Memory B cell (primary cell): Measurements from ENCODE around the gene TALDO1.
A peak's percentile ranks its signal among the peaks of the same experiment; 100 is the strongest.

ENCODE experiments used
- ATAC-seq: fragments of 150-1000 bp; cut with Tn5 transposase; 2 replicates; pipeline ENCODE4 v1.10.0; 2021; ENCODE audit warnings: low read depth, mild to moderate bottlenecking, moderate library complexity
- DNase-seq, 2 donors: peaks; one replicate each; pipeline ENCODE4 v3.0.0; 2022; ENCODE audit warnings: low spot score in 2 of 2
- H3K27ac Mint-ChIP-seq: one replicate; pipeline ENCODE4 v1.8.0; 2022; ENCODE audit warnings: mild to moderate bottlenecking, moderate library complexity, mixed read lengths
- H3K27me3 Mint-ChIP-seq: one replicate; pipeline ENCODE4 v1.8.0; 2022; ENCODE audit warnings: mixed read lengths
- H3K36me3 Mint-ChIP-seq: one replicate; pipeline ENCODE4 v1.8.0; 2022; ENCODE audit warnings: mild to moderate bottlenecking, mixed read lengths
- H3K4me1 Mint-ChIP-seq: one replicate; pipeline ENCODE4 v1.8.0; 2022; ENCODE audit warnings: mixed read lengths
- H3K4me3 Mint-ChIP-seq: one replicate; pipeline ENCODE4 v1.8.0; 2022; ENCODE audit warnings: mild to moderate bottlenecking, moderate library complexity, mixed read lengths
- H3K9me3 Mint-ChIP-seq: one replicate; pipeline ENCODE4 v1.8.0; 2022; ENCODE audit warnings: mixed read lengths

The TALDO1 gene

DNA sequence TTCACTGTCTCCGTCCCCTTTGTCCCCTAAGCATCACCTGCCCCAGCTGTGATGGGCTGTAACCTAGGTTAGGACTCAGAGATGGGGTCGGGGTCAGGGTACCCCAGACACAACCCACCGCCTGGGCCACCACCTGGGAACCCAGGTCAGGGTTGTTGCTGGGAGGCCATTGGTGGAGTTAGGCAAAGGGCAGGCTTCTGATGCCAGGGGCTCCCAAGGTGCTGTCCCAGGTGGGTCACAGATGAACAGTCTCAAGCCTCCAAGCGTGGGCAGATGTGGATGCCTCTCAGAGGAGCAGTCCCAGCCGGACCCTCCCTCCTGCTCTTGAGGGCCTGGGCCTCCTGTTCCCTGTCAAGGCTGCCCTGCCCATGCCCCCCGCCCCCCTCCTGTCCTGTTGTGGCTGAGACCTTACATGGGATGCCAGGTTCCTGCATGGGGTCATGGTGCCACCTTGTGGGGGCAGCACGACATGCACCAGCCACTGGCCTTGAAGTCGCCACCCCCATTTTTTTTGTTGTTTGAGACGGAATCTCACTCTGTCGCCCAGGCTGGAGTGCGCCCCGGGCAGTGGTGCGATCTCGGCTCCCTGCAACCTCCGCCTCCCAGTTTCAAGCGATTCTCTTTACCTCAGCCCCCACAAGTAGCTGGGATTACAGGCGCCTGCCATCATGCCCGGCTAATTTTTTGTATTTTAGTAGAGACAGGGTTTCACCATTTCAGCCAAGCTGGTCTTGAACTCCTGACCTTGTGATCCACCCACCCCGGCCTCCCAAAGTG, 17.9 kb downstream of the TALDO1 start:
- Mint-ChIP-seq H3K27ac (peak overlapping the region; percentile 20), H3K36me3 (peaks cover 5% of the 10 kb centered on the region), H3K4me1 (no peaks in the 10 kb centered on the region), H3K4me3 (no peak overlapping the region), H3K27me3 (no peaks in the 10 kb centered on the region), H3K9me3 (no peaks in the 10 kb centered on the region)
- DNase-seq (peak; percentile 65 to 72), ATAC-seq (peak; percentile 91)

DNA sequence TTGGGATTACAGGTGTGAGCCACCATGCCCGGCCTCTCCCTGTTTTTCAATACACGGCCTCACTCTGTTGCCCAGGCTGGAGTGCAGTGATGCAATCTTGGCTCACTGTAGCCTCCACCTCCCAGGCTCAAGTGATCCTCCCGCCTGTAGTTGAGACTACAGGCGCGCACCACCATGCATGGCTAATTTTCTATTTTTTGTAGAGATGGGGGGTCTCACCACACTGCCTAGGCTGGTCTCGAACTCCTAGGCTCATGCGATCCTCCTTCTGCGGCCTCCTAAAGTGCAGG, 18.5 kb downstream of the TALDO1 start:
- no peak overlapping the region for H3K4me3 Mint-ChIP-seq
- no peaks in the 10 kb centered on the region for H3K4me1 Mint-ChIP-seq
- H3K9me3 Mint-ChIP-seq, result no peaks in the 10 kb centered on the region
- no peak for DNase-seq
- no peak overlapping the region for H3K27ac Mint-ChIP-seq
- ATAC-seq, result no peak
- peaks cover 5% of the 10 kb centered on the region for H3K36me3 Mint-ChIP-seq
- H3K27me3 Mint-ChIP-seq, result no peaks in the 10 kb centered on the region

DNA sequence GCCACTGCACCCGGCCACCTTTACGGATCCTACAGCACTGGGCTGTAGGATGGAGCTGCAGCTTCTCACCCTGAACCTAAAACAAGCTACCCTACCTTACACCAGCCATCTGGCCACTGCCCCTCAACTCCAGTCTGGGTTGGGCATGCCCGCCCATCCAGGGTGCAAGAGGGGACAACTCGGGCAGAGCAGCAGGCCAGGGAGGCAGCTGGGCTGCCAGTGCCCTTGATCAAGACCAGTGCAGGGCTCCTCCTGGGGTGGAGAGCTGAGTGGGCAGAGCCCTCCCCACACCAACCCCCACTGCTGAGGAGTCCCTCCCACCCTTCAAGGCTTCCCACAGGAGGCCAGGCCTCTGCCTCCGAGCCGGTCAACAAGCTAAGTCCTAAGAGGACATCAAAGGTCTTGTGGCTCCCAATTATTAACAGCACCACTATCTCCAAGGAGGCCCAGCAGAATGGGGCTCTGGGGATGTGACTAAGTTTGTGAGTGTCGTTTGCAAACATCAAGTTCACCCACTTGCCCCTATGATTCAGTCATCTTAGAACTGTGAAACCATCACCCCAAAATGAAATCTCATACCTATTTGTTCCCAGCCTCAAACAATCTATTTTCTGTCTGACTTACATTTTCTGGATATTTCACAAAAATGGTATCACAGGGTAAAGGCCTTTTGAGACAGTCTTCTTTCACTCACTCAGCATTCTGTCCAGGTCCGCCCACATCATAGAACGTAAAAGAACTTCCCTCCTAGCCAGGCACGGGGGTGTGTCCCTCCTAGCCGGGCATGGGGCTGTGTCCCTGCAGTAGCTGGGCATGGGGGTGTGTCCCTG, 19.1 kb downstream of the TALDO1 start:
- Mint-ChIP-seq H3K4me3 (no peak overlapping the region), H3K36me3 (peaks cover 5% of the 10 kb centered on the region), H3K4me1 (no peaks in the 10 kb centered on the region), H3K27me3 (no peaks in the 10 kb centered on the region), H3K9me3 (no peaks in the 10 kb centered on the region), H3K27ac (no peak overlapping the region)
- ATAC-seq (no peak), DNase-seq (no peak)

- Mint-ChIP-seq H3K4me1 (no peaks in the 10 kb centered on the region), H3K27me3 (no peaks in the 10 kb centered on the region), H3K4me3 (no peak overlapping the region), H3K27ac (no peak overlapping the region), H3K36me3 (peaks cover 2% of the 10 kb centered on the region), H3K9me3 (no peaks in the 10 kb centered on the region)
- ATAC-seq (no peak), DNase-seq (no peak)
Observed at GRCh38 chr11:766936-767210, 19.6 kb downstream of the TALDO1 start.

GRCh38 chr11:767238-767637, 20.0 kb downstream of the TALDO1 start:
- ATAC-seq (no peak), DNase-seq (no peak)
- Mint-ChIP-seq H3K36me3 (peaks cover 2% of the 10 kb centered on the region), H3K4me3 (no peak overlapping the region), H3K9me3 (no peaks in the 10 kb centered on the region), H3K27me3 (no peaks in the 10 kb centered on the region), H3K27ac (no peak overlapping the region), H3K4me1 (no peaks in the 10 kb centered on the region)

DNA sequence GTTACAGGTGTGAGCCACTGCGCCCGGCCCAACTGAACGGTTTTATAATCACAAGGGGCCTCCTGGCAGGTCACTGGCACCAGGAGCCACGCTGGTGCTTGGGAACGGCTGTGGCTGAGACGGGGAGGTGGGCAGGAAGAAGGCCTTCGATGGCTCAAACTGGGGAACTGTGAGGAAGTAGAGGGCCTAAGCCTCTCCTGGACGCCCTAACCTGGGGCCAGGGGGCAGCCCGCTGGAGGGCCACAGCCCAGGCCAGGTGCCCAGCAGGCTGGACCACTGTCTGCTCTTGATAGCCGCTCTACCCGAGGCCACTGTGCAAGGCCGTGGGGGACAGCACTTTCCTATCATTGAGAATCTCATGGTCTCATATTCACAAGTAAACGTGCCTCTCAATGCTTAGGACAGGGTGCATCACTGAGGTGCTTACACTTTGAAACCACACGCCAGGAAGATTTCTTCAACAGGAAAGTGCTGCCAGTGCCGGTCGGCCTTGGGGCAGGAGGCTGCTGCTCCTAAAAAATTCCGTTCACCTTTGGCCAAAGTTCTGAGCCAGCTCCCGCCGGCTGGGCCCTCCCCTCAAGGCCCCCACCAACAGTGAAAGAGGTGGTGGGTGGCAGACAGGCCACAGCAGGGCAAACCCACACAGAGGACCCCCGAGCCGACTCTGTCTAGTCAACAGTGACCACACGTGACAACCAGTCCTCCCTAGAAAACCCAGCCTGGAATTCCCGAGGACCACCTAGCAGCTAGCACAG, 22.8 kb downstream of the TALDO1 start:
- H3K27ac Mint-ChIP-seq, result no peak overlapping the region
- DNase-seq (no peak), ATAC-seq (no peak)
- H3K36me3 Mint-ChIP-seq, result no peaks in the 10 kb centered on the region
- no peaks in the 10 kb centered on the region for H3K9me3 Mint-ChIP-seq
- no peak overlapping the region for H3K4me3 Mint-ChIP-seq
- H3K4me1 Mint-ChIP-seq, result no peaks in the 10 kb centered on the region
- no peaks in the 10 kb centered on the region for H3K27me3 Mint-ChIP-seq

DNA sequence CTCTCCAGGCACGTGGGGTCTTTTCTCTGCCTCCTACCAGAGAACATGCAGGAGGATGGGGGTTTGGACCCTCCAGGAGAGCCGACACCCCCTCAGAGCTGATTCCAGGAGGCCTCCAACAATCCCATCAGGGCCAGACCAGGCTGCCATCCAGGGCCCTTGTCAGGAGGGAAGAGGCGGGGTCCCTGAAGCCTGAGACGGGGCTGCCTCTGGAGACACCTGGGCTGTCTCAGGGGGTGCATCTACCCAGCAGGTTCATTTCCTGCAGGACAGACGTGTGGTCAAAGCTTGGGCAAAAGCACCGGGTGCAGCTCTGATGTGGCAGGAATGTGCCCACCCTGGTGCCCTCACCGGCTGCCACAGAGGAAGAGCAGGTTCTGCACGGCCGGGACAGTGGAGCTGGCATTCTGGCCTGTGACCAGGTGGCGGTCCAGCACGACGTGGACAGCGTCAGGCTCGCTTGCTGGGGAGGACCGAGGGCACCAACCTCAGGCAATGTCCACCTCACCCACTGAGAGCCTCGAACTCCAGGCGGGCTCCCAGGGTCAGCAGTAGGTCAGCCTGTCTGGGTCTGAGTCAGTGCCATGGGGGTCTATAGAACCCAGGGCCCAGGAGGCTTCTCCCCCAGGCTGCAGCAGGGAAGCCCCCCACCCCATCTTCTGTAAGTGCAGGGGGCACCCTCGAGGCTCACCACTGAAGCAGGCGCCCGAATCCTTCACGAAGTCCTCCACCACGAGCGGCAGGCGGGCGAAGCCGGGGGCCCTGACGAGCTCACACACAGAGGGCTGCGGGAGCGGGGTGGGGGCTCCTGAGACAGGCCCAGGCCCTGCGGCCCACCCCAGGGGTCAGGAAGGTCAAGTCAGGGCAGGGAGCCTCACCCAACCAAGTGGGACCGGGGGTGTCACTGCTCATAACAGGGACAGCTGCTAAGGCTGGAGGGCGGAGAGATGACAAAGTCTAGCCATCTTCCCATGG, 23.7 kb downstream of the TALDO1 start:
- H3K36me3 Mint-ChIP-seq, result no peaks in the 10 kb centered on the region
- no peak overlapping the region for H3K27ac Mint-ChIP-seq
- no peak overlapping the region for H3K4me3 Mint-ChIP-seq
- no peaks in the 10 kb centered on the region for H3K27me3 Mint-ChIP-seq
- no peaks in the 10 kb centered on the region for H3K9me3 Mint-ChIP-seq
- ATAC-seq (no peak), DNase-seq (no peak)
- H3K4me1 Mint-ChIP-seq, result peaks cover 2% of the 10 kb centered on the region

- ATAC-seq, result no peak
- Mint-ChIP-seq H3K9me3 (no peaks in the 10 kb centered on the region), H3K27me3 (no peaks in the 10 kb centered on the region), H3K4me3 (no peak overlapping the region), H3K27ac (no peak overlapping the region), H3K4me1 (peaks cover 6% of the 10 kb centered on the region), H3K36me3 (no peaks in the 10 kb centered on the region)
- no peak for DNase-seq
Observed at GRCh38 chr11:771617-772204, 24.4 kb downstream of the TALDO1 start.

GRCh38 chr11:772429-773390, 25.4 kb downstream of the TALDO1 start:
- DNase-seq, result no peak
- no peak overlapping the region for H3K27ac Mint-ChIP-seq
- H3K36me3 Mint-ChIP-seq, result no peaks in the 10 kb centered on the region

GRCh38 chr11:773425-773824, 26.2 kb downstream of the TALDO1 start:
- ATAC-seq (no peak), DNase-seq (no peak)
- Mint-ChIP-seq H3K27ac (no peak overlapping the region), H3K36me3 (no peaks in the 10 kb centered on the region), H3K4me3 (no peak overlapping the region), H3K27me3 (no peaks in the 10 kb centered on the region), H3K9me3 (no peaks in the 10 kb centered on the region), H3K4me1 (peaks cover 6% of the 10 kb centered on the region)

More at GRCh38 chr11:772429-773390, 25.4 kb downstream of the TALDO1 start:
- Mint-ChIP-seq H3K27me3 (no peaks in the 10 kb centered on the region), H3K4me1 (peaks cover 6% of the 10 kb centered on the region), H3K4me3 (no peak overlapping the region), H3K9me3 (no peaks in the 10 kb centered on the region)
- no peak for ATAC-seq

GRCh38 chr11:773830-774229, 26.6 kb downstream of the TALDO1 start:
- H3K4me1 Mint-ChIP-seq, result peaks cover 7% of the 10 kb centered on the region
- no peaks in the 10 kb centered on the region for H3K27me3 Mint-ChIP-seq
- ATAC-seq, result no peak
- no peak overlapping the region for H3K27ac Mint-ChIP-seq
- no peak for DNase-seq
- no peak overlapping the region for H3K4me3 Mint-ChIP-seq
- H3K9me3 Mint-ChIP-seq, result no peaks in the 10 kb centered on the region
- no peaks in the 10 kb centered on the region for H3K36me3 Mint-ChIP-seq

DNA sequence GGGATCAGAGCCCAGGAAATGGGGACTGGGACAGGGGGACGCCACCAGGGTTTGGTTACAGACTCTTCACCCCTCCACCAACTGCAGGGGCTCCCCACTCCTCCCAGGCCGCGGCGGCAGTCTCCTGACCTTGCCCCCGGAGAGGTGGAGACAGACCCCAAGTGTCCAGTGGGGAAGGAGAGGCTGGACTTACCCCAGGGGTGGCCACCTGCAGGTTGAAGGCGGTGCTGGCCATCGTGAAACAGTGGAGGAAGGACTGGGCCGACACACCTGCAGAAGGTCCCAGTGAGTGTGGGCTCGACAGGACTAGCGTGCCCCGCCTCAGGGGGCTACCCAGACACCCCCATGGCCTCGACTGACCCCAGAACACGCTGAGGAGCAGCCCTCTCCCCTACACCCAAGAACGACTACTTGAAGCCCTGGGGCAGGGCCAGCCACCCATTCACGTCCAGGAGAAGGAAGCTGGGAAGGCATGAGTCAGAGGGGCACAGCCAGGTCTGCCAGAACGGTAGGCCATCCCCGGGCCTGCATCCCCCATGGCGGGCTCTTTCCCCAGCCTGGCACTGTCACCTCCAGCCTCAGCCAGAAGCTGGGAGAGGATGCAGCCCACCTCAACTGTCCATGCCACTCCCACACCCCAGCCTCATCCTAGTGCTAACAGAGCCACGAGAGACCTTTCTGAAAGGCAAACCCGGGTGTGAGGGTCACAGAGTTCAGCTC, 27.8 kb downstream of the TALDO1 start:
- ATAC-seq (no peak), DNase-seq (no peak)
- Mint-ChIP-seq H3K27me3 (no peaks in the 10 kb centered on the region), H3K4me1 (peaks cover 8% of the 10 kb centered on the region), H3K4me3 (peak overlapping the region; percentile 53), H3K27ac (no peak overlapping the region), H3K36me3 (no peaks in the 10 kb centered on the region), H3K9me3 (no peaks in the 10 kb centered on the region)
